GM15510 (cell line): ENCODE measurements around the gene TCF7L1.

Source experiments
- POLR2A ChIP-seq: IDR thresholded peaks from 3 replicates; pipeline ENCODE4 v1.6.1; 2011; ENCODE audit warnings: borderline replicate concordance; ENCODE audit not compliant: insufficient read length; ENCODE audit errors: extremely low read depth

TCF7L1 gene

GRCh38 chr2:85213901-85214512, 80.8 kb downstream of the TCF7L1 start:
- TF ChIP-seq POLR2A, result no peak

DNA sequence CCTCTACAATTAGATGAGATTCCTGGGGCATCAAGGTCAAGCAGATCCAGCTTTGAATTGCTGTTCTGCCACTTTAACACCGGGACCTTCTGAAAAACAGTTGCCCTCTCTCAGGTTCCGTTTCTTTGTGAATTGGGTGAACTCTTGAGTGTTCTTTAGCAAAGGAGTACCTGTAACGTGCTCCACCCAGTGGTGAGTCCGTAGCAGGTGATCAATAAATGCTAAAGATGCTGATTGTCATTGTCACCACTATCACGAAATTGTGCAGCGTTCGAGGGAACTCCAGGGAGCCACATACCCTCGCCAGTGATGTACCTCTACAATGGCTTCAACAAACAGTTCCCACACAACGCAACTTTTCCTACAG, 81.9 kb downstream of the TCF7L1 start:
- TF ChIP-seq POLR2A, result no peak

DNA sequence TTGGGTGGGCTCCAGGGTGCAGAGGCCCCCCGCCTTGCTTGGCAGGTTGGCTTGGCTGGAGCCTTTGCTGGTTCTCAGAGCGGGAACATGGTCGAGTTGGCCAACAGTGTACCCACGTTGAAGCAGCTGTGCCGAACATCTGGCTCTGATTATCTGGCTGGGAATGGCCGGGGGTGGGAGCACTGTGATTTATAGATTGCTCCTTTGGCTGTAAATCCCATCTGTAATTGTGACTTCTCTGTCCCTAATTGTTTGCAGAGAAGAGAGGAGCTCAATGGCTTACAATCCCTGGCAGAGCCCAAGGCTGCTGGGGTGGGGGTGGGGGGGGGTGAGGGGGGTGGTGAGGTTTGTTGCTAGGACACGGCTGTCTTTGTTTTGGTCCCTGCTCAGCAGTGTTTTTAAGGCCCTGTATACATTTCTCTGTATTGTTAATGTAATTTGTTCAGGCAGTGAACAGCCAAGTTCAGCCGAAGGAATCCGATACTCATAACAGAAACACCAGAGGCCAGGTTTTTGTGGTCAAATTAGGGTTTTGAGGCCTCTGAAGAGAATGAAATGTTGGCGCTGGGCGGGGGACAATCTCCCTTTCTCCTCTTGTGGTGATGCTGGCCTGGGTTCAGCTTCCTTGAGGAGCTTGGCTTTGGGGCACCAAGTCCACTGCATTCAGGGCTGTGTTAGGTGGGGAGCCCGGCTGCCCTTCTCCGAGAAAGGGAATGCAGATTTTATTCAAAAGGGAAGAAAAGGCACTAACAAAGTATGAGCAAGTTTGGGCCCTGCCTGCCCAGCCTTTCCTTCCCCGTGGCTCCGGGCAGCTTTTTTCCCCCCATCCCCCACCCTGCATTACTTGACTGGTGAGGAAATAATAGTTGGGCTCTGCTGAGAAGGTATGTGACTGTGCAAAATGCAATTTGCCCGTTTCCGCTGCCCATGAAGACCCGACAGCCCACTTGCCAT, 82.5 kb downstream of the TCF7L1 start:
- no peak for TF ChIP-seq POLR2A

GRCh38 chr2:85216927-85217326, 83.7 kb downstream of the TCF7L1 start:
- TF ChIP-seq POLR2A, result no peak

- no peak for TF ChIP-seq POLR2A
These were observed 88.0 kb downstream of the TCF7L1 start for GRCh38 chr2:85221067-85221691.

GRCh38 chr2:85222792-85223191, 89.6 kb downstream of the TCF7L1 start:
- no peak for TF ChIP-seq POLR2A

GRCh38 chr2:85226783-85227182, 93.6 kb downstream of the TCF7L1 start:
- no peak for TF ChIP-seq POLR2A

- no peak for TF ChIP-seq POLR2A
These were observed 97.7 kb downstream of the TCF7L1 start for GRCh38 chr2:85230679-85231467.

- no peak for TF ChIP-seq POLR2A
These were observed 98.2 kb downstream of the TCF7L1 start for GRCh38 chr2:85231468-85231805.

DNA sequence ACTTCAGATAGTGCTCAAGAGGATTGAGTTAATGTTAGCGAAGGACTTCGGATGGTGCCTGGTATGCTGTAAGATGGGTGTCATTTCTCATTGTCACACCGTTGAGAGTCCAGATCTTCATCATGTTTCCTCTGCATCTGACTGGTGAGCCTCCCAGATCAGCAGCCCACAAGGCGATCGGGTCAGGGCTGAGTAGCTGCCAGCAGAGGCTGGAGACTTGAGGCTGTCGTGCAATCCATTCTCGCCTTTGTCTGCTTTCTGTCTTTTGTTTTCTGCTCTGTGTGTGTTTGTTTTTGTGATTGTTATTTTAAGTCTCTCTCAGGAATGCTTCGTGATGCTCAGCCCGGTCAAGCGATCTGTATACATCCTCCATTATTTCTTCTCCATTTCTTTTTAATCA, 98.8 kb downstream of the TCF7L1 start:
- no peak for TF ChIP-seq POLR2A

GRCh38 chr2:85234868-85235267, 101.7 kb downstream of the TCF7L1 start:
- no peak for TF ChIP-seq POLR2A

- TF ChIP-seq POLR2A, result no peak
These were observed 102.1 kb downstream of the TCF7L1 start for GRCh38 chr2:85235281-85235680.

DNA sequence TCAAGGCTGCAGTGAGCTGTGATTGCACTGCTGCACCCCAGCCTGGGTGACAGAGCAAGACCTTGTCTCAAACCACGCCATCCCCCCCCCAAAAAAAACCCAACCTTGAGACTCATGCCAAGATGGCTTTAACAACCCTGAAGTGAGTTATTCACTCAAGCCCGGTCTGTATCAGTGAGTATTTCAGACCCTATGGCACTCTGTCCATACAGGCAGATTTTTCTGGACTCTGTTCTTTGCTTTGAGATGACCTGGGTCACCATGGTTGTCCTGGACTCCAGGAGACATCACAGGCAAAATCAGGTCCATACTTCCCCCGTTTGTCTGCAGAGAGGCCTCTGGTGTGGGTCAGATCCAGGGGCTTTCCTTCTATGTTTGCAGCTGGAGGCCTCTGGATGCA, 102.9 kb downstream of the TCF7L1 start:
- TF ChIP-seq POLR2A, result no peak

DNA sequence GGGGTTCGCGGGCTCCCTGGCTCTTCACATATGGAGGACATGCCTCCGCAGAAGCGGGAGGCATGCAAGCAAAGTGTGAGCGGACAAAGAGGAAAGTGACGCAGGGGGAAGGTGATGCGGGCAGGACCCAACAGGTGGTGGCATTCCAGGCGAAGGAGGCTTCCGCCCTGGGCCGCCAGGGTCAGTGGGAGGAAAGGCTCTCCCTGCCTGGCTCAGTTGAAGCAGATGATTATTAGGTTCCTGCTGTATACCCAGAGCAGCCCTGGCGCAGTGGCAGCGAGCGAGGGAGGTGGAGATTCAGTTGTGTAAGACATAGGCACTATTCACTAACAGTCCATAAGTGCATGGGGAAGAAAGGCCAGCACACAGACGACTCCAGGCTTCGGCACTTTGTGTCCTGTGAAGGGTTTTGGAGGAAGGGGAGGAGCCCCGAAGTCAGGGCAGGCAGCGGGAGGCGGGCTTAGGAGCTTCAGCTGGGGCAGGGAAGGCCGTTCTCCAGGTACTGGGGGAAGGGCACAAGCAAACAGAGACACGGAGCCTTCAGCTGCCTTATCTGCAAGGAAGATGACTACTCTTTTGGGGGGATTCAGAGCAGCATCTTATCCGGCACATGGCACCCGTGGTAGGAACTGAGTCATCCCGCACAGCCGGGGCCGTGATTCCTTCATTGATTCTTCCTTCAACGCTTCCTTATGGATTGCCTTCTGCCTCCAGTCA, 104.8 kb downstream of the TCF7L1 start:
- TF ChIP-seq POLR2A, result no peak

- TF ChIP-seq POLR2A, result no peak
These were observed 105.4 kb downstream of the TCF7L1 start for GRCh38 chr2:85238607-85239006.

GRCh38 chr2:85239102-85239501, 105.9 kb downstream of the TCF7L1 start:
- no peak for TF ChIP-seq POLR2A
